Chondrocyte (in vitro differentiated cells): ENCODE results near the gene ZSCAN5A. TPM values are rescaled to one million over a fixed set of nuclear protein-coding genes. Genes with fewer than 3 reads are reported as not detected.

Experiments
- DNase-seq: peaks from one replicate; pipeline ENCODE4 v3.0.0; 2021; ENCODE audit warnings: mixed read lengths, low spot score
- H3K27ac Mint-ChIP-seq: one replicate; pipeline ENCODE4 v1.8.0; 2021; ENCODE audit warnings: mild to moderate bottlenecking, moderate library complexity, mixed read lengths; ENCODE audit not compliant: unreplicated experiment
- H3K27me3 Mint-ChIP-seq: 2 replicates; pipeline ENCODE4 v1.8.0; 2021; ENCODE audit warnings: low read depth, mixed read lengths
- H3K36me3 Mint-ChIP-seq: 2 replicates; pipeline ENCODE4 v1.8.0; 2021; ENCODE audit warnings: low read depth, mixed read lengths
- H3K4me1 Mint-ChIP-seq: 2 replicates; pipeline ENCODE4 v1.8.0; 2021; ENCODE audit warnings: low read depth, mild to moderate bottlenecking, mixed read lengths
- H3K4me3 Mint-ChIP-seq: one replicate; pipeline ENCODE4 v1.8.0; 2021; ENCODE audit warnings: mild to moderate bottlenecking, moderate library complexity, mixed read lengths; ENCODE audit not compliant: unreplicated experiment
- H3K9me3 Mint-ChIP-seq: 2 replicates; pipeline ENCODE4 v1.8.0; 2021; ENCODE audit warnings: low read depth, mixed read lengths
- total RNA-seq: library from RNA; stranded (reverse); gene quantifications from 3 replicates; pipeline ENCODE4 v1.2.1, GENCODE V29; 2021
- TF ChIP-seq, protein P1 (sequence below): fragments of 200-600 bp; sonication (generic); IDR thresholded peaks from 2 replicates; pipeline ENCODE4 v1.5.0; 2021; ENCODE audit warnings: antibody characterized with exemption, mild to moderate bottlenecking, moderate library complexity

ZSCAN5A gene
- total RNA-seq, 1 donor from 2014 or later, result 1.5 TPM

DNA sequence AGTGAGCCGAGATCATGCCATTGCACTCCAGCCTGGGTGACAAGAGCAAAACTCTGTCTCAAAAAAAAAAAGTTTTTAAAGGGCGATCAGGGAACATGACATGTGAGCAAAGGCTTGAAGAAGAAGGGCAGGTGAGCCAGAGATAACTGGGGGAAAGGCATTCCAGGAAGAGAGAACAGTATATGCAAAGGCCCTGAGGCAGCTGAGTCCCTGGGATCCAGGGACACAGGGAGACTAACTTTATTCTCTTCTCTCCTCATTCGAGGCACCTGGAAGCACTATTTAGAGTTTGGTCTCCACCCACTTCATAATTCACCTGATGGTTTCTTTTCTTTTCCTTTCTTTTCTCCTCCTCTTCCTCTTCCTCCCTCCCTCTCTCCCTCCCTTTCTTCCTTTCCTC, 17.6 kb downstream of the ZSCAN5A start:
- H3K27me3 Mint-ChIP-seq, result no peaks in the 10 kb centered on the region
- peaks cover 8% of the 10 kb centered on the region for H3K9me3 Mint-ChIP-seq
- no peak for DNase-seq
- H3K36me3 Mint-ChIP-seq, result peaks cover 16% of the 10 kb centered on the region
- TF ChIP-seq, protein P1, sequence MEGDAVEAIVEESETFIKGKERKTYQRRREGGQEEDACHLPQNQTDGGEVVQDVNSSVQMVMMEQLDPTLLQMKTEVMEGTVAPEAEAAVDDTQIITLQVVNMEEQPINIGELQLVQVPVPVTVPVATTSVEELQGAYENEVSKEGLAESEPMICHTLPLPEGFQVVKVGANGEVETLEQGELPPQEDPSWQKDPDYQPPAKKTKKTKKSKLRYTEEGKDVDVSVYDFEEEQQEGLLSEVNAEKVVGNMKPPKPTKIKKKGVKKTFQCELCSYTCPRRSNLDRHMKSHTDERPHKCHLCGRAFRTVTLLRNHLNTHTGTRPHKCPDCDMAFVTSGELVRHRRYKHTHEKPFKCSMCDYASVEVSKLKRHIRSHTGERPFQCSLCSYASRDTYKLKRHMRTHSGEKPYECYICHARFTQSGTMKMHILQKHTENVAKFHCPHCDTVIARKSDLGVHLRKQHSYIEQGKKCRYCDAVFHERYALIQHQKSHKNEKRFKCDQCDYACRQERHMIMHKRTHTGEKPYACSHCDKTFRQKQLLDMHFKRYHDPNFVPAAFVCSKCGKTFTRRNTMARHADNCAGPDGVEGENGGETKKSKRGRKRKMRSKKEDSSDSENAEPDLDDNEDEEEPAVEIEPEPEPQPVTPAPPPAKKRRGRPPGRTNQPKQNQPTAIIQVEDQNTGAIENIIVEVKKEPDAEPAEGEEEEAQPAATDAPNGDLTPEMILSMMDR, result no peak
- no peak overlapping the region for H3K27ac Mint-ChIP-seq
- H3K4me3 Mint-ChIP-seq, result no peak overlapping the region
- H3K4me1 Mint-ChIP-seq, result no peaks in the 10 kb centered on the region

DNA sequence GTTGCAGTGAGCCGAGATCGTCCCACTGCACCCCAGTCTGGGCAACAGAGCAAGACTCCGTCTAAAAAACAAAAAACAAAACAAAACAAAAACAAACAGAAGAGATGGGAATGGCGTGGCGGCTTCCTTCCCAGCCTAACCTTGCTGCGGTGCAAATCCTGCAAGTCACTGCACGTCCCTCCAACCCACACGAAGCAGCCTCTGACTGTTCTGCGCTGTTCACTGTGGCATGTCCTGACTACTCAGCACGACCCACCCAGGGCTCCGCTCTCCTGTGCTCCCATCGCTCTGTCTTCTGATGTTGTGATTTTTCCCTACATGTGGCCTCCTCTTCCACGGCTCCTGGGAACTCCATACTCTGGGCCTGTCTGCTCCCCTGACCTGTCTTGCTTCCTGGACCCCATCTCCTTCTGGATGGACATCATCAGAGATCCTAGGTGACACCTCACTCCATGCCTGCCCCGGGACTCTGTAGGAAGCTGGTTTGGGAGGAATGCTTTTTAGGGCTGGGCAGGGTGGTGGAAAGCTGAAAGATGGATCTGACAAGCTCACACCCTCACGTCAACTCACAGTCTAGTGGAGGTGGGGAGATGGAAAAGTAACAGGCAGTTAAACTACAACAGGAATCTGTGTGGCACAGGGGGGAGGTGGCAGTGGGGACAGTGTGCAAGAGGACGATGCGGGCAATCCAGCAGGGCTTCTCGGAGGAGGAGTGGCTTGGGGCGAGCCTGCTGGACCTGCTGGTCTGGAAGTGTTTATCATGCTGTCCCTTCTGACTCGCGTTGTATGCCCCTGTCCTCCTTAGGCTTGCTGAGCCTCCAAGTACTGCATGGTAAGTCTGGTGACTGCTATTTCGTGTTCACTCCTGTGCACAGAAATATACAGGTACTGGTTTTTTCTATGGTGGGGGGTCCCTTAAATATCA, 18.8 kb downstream of the ZSCAN5A start:
- Mint-ChIP-seq H3K4me3 (no peak overlapping the region), H3K27ac (peak overlapping the region; percentile 45), H3K9me3 (peaks cover 8% of the 10 kb centered on the region), H3K36me3 (peaks cover 12% of the 10 kb centered on the region), H3K27me3 (no peaks in the 10 kb centered on the region), H3K4me1 (no peaks in the 10 kb centered on the region)
- no peak for DNase-seq
- TF ChIP-seq, protein P1, result no peak

DNA sequence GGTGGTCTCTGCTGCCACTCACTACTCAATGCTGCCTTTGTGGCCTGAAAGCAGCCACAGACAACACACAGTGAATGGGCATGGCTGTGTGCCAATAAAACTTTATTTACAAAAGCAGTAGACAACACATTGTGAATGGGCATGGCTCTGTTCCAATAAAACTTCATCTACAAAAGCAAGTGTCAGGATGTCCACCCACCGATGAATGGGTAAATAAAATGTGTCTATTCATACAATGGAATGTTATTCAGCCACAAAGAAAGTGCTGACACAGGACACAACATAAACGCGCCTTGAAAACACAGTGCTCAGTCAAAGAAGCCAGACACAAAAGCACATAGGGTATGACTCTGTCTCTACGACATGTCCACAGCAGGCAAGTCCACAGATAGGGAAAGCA, 20.1 kb downstream of the ZSCAN5A start:
- no peaks in the 10 kb centered on the region for H3K27me3 Mint-ChIP-seq
- peaks cover 13% of the 10 kb centered on the region for H3K9me3 Mint-ChIP-seq
- peaks cover 11% of the 10 kb centered on the region for H3K36me3 Mint-ChIP-seq
- no peak overlapping the region for H3K27ac Mint-ChIP-seq
- DNase-seq, result no peak
- H3K4me3 Mint-ChIP-seq, result no peak overlapping the region
- H3K4me1 Mint-ChIP-seq, result no peaks in the 10 kb centered on the region
- TF ChIP-seq, protein P1, result no peak

DNA sequence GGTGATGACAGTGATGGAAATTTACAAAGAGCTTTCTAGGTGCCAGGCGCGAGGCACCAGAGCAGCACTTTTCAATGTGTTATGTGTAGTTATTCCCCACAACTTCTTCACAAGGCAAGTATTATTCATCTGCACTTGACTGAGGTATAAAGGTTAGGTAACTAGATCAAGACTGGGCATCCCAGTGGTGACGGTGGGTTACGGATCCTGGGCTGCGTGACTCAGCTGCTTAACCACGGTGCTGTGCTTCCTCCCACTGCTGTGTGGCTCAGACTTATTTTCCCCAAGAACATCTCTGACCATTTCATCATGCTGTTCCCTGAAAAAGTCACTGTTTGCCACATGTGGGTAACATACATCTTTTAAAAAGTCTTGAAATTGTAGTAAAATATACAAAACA, 22.8 kb downstream of the ZSCAN5A start:
- DNase-seq, result no peak
- TF ChIP-seq, protein P1, result no peak
- H3K27me3 Mint-ChIP-seq, result no peaks in the 10 kb centered on the region
- H3K36me3 Mint-ChIP-seq, result peaks cover 18% of the 10 kb centered on the region
- no peaks in the 10 kb centered on the region for H3K4me1 Mint-ChIP-seq
- no peak overlapping the region for H3K4me3 Mint-ChIP-seq
- H3K27ac Mint-ChIP-seq, result no peak overlapping the region
- peaks cover 24% of the 10 kb centered on the region for H3K9me3 Mint-ChIP-seq

DNA sequence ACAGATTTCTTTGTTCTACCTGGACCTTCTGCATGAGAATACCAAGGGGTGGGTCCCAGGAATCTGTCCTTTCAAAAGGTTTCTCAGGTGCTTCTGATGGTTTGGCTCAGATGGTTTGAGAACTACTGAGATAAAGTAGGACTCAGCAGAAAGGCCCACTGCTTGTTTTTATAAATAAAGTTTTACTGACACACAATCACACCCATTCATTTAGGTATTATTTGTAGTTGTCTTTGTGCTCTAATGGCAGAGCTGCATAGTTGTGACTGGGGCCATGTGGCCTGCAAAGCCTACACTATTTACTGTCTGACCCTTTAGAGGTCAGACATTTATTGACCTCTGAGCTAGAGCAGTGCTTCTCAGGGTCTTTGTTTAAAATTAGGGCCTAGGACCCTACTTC, 24.5 kb downstream of the ZSCAN5A start:
- DNase-seq, result no peak
- Mint-ChIP-seq H3K4me1 (no peaks in the 10 kb centered on the region), H3K9me3 (peaks cover 24% of the 10 kb centered on the region), H3K27ac (no peak overlapping the region), H3K36me3 (peaks cover 14% of the 10 kb centered on the region), H3K4me3 (no peak overlapping the region), H3K27me3 (no peaks in the 10 kb centered on the region)
- TF ChIP-seq, protein P1, result no peak
